NCI-H2171 treated with DMSO at 0.1 percent for 48 hours (cell line): ENCODE results near the gene FDXACB1.
"Not testable (repeated sequence)": the region's sequence is repeated elsewhere in the genome, so short reads cannot be mapped to it uniquely, and the experiment has no call there.

Experiments used
- DNase-seq: peaks from one replicate; lab custom pipeline; 2025; lab: John Stamatoyannopoulos, UW

Gene FDXACB1

DNA sequence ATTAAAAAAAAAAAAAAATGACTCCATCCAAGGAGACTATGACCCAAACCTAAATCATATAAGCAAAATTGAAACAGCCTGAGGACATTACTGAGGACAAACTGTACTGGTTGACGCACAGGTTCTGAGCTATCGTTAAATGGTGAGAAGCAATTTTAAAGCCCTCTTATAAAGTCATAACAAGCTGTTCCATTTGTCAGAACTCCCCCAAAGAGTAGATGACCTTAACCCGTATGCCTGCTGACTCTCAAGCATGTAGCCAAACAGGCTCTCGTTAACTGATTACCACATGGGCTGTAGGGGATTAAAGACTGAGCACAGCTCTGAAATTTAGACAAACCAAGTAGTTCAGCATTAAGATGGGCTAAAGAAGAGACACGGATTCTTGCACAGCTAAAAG is 30.4 kb upstream of the FDXACB1 start:
- no peak for DNase-seq

GRCh38 chr11:111908639-111909305 is 29.8 kb upstream of the FDXACB1 start:
- no peak for DNase-seq

DNA sequence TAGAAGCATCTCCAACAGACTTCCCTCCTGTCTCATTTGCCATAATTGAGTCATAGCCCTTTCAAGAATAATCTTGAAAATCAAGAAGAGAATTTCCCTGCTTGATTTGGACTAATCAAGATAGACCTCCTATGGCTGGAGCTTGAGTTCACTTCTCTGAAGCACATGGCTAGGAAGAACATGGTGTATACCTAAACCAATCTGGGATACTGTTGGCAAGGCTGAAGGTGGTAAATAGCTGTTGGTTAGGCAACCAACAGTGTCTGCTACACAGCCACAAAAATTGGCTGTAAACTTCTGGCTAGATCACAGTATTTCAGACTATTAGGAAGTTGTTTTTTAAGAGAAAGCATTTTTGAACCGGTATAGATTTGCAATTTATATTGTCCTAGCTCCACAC is 27.7 kb upstream of the FDXACB1 start:
- DNase-seq, result no peak

- DNase-seq, result no peak
Observed at GRCh38 chr11:111905411-111905810, 26.4 kb upstream of the FDXACB1 start.

- no peak for DNase-seq
Observed at GRCh38 chr11:111886844-111887243, 7.9 kb upstream of the FDXACB1 start.

DNA sequence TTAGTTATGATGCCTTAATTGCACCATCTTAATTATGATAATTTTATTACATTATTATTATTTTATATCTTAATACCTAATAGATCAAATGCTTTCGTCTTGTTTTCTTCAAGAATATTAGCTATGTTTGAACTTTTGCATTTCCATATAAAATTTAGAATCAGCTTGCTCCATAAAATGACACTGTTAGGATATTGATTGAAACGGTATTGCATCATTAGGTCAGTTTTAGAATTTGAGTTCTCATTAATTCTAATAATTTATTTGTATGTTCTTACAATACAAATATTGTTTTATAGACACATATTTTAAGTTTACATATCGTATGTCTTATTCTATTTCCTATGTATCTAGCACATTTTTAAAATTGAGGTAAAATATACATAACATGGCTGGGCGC is 7.1 kb upstream of the FDXACB1 start:
- no peak for DNase-seq

DNA sequence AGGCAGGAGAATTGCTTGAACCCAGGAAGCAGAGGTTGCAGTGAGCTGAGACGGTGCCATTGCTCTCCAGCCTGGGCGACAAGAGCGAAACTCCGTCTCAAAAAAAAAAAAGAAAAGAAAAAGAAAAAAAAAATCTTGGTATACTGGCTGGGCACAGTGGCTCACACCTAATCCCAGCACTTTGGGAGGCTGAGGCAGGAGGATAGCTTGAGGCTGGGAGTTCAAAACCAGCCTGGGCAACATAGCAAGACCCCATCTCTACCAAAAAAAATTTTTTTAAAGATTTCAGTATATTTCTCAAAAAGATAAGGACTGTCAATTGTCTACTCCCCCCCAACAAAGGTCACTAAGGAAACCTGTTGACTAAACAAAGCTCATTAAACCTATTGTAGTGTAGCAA is 6.1 kb upstream of the FDXACB1 start:
- DNase-seq, result not testable (repeated sequence)

DNA sequence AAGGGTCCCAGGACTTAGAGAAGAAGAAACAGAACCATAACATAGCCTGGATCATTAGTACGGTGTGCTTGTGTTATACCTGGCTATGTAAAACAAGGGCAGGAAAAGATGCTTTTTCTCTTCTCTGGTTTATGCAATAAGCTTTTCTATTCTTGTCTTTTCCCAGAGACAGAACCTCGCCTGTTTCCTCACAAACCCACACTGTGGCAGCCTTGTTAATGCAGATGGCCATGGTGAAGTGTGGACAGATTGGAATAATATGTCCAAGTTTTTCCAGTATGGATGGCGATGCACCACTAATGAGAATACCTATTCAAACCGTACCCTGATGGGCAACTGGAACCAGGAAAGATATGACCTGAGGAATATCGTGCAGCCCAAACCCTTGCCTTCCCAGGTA is 3.2 kb upstream of the FDXACB1 start:
- DNase-seq, result no peak

GRCh38 chr11:111879637-111879960 is 634 bp upstream of the FDXACB1 start:
- DNase-seq, result no peak

DNA sequence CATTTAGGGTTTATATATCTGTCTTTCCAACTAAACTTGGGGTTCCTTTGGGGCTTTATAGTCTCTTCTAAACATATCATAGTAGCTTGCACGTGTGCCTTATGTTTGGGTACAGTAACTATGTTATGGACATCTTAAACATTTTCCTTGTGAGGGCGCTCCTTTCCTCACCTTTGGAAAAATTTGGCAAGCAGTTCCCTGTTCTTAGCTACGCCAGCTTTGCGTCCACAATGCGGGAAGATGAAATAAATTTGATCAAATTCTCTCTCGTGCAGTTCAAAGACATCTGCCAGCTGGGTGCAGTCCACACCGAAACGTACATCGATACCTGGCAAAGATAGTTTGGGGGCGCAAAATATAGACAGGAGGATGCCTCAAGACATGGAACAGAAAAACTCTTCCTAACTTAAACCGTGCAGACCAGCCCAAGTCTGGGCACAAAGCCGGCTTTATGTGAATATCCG is 548 bp downstream of the FDXACB1 start:
- DNase-seq, result no peak

DNA sequence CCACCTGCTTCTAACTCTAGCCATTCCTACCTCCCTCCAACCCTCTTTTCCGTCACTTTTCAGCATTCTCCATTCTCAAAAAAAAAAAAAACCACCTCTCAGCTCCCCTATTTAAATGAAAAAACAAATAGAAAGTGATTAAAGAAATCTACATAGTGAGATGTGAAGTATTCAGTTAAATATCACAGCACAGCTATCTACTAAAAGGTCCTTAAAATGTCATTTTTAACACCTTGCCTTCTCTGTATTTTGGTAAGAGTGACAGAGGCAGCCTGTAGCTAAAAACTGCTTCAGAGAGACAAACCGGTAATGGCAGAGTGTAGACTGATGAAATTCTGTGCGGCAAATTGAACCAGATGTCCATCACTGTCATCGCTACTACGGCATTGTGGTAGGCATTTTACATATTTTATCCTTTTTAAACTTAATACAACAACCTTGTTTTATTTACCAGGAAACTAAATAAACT is 7.2 kb downstream of the FDXACB1 start:
- no peak for DNase-seq

- DNase-seq, result peak; percentile 70
Observed at GRCh38 chr11:111870886-111871692, 7.9 kb downstream of the FDXACB1 start, which contains the start of gene ALG9. Gene ALG9 (minus strand): TSS chr11:111871581. CDS start chr11:111871482, 99 bp downstream.

DNA sequence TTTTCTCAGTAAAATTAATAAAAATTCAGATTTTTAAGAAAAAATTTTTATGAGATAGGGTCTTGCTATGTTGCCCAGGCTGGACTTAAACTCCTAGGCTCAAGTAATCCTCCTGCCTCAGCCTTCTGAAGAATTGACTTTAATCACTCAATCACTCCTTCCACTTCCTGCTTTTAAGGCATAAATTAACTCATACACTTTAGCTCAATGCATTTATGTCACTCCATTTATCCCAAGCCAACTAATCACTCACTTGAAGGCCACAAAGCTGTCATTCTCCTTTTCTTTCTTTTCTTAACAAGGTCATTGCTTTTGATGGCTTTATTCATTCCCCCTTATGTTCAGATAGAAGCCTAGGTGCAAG is 8.5 kb downstream of the FDXACB1 start:
- no peak for DNase-seq

DNA sequence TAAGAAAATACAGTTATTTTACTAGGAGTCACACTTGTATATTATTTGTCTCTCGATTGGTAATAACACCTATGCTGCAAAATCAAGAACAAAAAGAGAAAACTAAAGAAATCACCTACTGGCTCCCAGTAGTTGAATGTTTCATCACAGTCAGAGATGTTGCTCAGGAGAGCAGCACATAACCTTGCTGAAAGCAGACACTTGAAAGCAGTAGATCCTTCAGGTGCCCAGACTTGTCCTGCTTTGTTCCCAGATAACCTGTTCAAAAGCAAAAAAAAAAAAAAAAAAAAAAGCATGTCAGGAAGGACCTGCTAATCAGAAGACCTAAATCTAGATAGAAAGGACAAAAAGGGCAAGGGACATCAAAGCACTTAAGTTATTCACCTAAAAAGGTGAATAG is 8.9 kb downstream of the FDXACB1 start:
- peak; percentile 26 for DNase-seq

GRCh38 chr11:111860257-111860656 is 18.7 kb downstream of the FDXACB1 start:
- no peak for DNase-seq

- DNase-seq, result no peak
Observed at GRCh38 chr11:111855506-111855905, 23.5 kb downstream of the FDXACB1 start.

- DNase-seq, result no peak
Observed at GRCh38 chr11:111852103-111852502, 26.9 kb downstream of the FDXACB1 start.

DNA sequence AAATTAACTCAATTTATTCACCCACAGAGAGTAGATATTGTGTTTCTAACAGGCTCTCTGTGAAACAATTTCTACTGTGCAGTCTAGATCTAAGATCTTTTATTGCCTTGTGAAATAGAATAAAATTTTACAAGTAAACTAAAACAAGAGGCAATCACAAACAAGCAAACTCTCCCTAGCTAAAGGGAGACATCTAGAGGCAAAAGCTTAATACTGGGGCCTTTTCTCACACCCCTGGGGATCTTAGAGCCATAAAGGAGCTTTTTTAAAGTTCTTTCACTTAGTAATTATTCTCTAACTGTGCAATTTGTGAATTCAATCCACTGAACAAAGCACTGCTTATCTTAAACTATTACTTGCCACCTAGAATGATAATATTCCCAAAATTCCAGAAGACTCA is 27.3 kb downstream of the FDXACB1 start:
- peak; percentile 23 for DNase-seq

DNA sequence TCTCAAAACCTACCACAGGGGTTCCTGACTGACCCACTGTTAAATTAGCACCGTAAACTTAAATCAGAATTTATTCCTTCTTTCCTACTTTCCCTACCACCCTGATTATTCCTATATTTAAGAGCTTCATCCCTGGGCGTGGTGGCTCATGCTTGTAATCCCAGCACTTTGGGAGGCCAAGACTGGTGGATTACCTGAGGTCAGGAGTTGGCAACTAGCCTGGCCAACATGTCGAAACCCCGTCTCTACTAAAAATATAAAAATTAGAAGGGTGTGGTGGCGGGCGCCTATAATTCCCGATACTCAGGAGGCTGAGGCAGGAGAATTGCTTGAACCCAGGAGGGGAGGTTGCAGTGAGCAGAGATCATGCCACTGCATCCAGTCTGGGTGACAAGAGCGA is 27.9 kb downstream of the FDXACB1 start:
- DNase-seq, result no peak

- DNase-seq, result no peak
Observed at GRCh38 chr11:111849631-111850030, 29.3 kb downstream of the FDXACB1 start.

DNA sequence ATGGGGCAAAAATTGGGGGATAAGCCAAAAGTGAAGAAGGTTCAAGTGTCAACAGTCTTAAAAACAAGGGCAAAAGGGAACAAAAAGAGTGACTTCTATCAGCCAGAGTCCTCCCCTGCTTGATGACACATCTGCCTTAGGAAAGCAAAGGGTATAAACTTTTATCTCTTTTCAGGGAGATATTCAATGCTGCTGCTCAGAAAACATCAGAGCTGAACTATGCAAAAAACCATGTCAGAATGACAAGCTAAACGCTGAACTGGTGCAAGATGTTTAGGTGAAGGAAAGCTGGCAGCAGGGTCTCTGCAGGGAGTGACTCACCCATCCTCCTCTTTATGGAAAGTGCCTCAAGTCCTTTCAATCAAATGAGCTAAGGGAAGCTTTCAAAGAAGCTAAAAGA is 32.3 kb downstream of the FDXACB1 start:
- DNase-seq, result no peak

GRCh38 chr11:111846063-111846462 is 32.9 kb downstream of the FDXACB1 start:
- DNase-seq, result no peak

DNA sequence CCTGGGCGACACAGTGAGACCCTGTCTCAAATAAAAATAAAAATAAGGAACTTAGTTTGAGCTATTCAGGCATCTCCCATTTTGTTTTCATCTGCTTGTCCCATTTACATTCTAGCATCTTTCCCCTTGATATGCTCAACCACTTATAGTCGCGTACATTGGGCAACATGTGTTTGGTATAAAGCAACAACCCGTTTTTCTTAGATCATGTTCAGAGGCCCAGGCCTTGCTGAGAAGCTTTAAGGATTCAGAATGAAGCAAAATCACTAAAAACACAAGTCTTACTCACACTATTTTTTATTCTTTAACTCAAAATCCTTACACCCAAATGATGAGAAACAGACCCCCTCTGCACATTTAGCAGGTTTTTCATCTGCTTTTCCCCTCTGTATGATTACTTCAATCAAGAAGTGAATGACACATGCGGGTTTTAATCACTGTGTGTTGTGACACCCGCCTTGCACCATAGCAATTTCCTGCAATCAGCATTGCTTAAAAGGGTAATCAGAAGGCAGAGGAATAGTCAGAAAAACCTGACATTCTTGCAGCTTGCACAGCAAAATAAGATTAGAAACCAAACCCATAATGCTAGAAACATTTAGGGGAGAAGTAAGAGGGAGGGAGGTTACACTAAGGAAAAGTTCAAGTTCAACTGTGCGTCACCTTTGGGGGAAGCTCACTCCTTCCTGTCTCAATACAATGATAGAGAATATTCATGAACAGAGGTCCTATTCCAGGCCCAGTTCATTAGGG is 33.5 kb downstream of the FDXACB1 start:
- DNase-seq, result no peak
